GM19452 (cell line): ENCODE data around the gene OR13C2.
"Not testable (repeated sequence)": the region's sequence is repeated elsewhere in the genome, so short reads cannot be mapped to it uniquely, and the experiment has no call there.

Experiments used
- ATAC-seq: cut with Tn5 transposase; IDR thresholded peaks from one replicate; pipeline ENCODE4 v1.9.1; 2021; ENCODE audit not compliant: unreplicated experiment

The OR13C2 gene

GRCh38 chr9:104605527-104605926, at the start of gene OR13C2:
Gene OR13C2, minus strand, starts transcription at chr9:104605627. Its CDS starts 0 bp downstream, at chr9:104605627.
- peak; percentile 4 for ATAC-seq

- ATAC-seq = no peak
Measured at GRCh38 chr9:104635456-104635855, 30.0 kb upstream of the OR13C2 start.

- no peak for ATAC-seq
Measured at GRCh38 chr9:104633976-104634520, 28.6 kb upstream of the OR13C2 start.

GRCh38 chr9:104625964-104626363, 20.5 kb upstream of the OR13C2 start:
- not testable (repeated sequence) for ATAC-seq

GRCh38 chr9:104618104-104618503, 12.7 kb upstream of the OR13C2 start, which contains the start of gene OR13C9:
Gene OR13C9, minus strand, starts transcription at chr9:104618204. Its CDS starts 0 bp downstream, at chr9:104618204.
- ATAC-seq = no peak

GRCh38 chr9:104617418-104617817, 12.0 kb upstream of the OR13C2 start:
- no peak for ATAC-seq

GRCh38 chr9:104611213-104611612, 5.8 kb upstream of the OR13C2 start:
- ATAC-seq = no peak

- no peak for ATAC-seq
Measured at GRCh38 chr9:104608336-104608735, 2.9 kb upstream of the OR13C2 start.

GRCh38 chr9:104606152-104606551, 725 bp upstream of the OR13C2 start:
- ATAC-seq = no peak

GRCh38 chr9:104604801-104605200, 626 bp downstream of the OR13C2 start:
- peak; percentile 69 for ATAC-seq

GRCh38 chr9:104599313-104599712, 6.1 kb downstream of the OR13C2 start, which contains the start of gene OR13C5:
Gene OR13C5, minus strand, starts transcription at chr9:104599413. Its CDS starts 0 bp downstream, at chr9:104599413.
- not testable (repeated sequence) for ATAC-seq

GRCh38 chr9:104598749-104599148, 6.7 kb downstream of the OR13C2 start:
- not testable (repeated sequence) for ATAC-seq

- no peak for ATAC-seq
Measured at GRCh38 chr9:104589626-104590025, 15.8 kb downstream of the OR13C2 start.

GRCh38 chr9:104586496-104587180, 18.8 kb downstream of the OR13C2 start:
- ATAC-seq = no peak

- no peak for ATAC-seq
Measured at GRCh38 chr9:104580562-104580961, 24.9 kb downstream of the OR13C2 start.

- no peak for ATAC-seq
Measured at GRCh38 chr9:104577263-104577662, 28.2 kb downstream of the OR13C2 start.

- ATAC-seq = no peak
Measured at GRCh38 chr9:104575456-104575855, 30.0 kb downstream of the OR13C2 start.

GRCh38 chr9:104572612-104573011, 32.8 kb downstream of the OR13C2 start:
- ATAC-seq = no peak

- no peak for ATAC-seq
Measured at GRCh38 chr9:104568868-104569267, 36.6 kb downstream of the OR13C2 start, which contains the start of gene OR13C8. Gene OR13C8, plus strand, starts transcription at chr9:104569168. Its CDS starts 0 bp downstream, at chr9:104569168.

GRCh38 chr9:104564358-104564757, 41.1 kb downstream of the OR13C2 start:
- ATAC-seq = no peak

GRCh38 chr9:104556830-104557634, 48.4 kb downstream of the OR13C2 start:
- no peak for ATAC-seq

- no peak for ATAC-seq
Measured at GRCh38 chr9:104555521-104555920, 49.9 kb downstream of the OR13C2 start.
